GM10248 (cell line): Measurements from ENCODE around the gene TAGAP.
A peak's percentile ranks its signal among the peaks of the same experiment; 100 is the strongest.
"Not testable (repeated sequence)": the region's sequence is repeated elsewhere in the genome, so short reads cannot be mapped to it uniquely, and the experiment has no call there.

ENCODE experiments used
- CTCF ChIA-PET: fragments of 300-600 bp; sonication (Branson Sonifier 250); formaldehyde crosslinking; extraction: SDS; loops from one replicate; lab custom pipeline; 2021; ENCODE audit warnings: antibody characterized with exemption; lab: Yijun Ruan, JAX
- POLR2A ChIA-PET: fragments of 350-650 bp; sonication (Branson Sonifier 250); formaldehyde crosslinking; extraction: SDS; loops from one replicate; lab custom pipeline; 2020; ENCODE audit warnings: antibody characterized with exemption; lab: Yijun Ruan, JAX
- DNase-seq: peaks from one replicate; pipeline ENCODE4 v3.0.0; 2012; ENCODE audit errors: extremely low spot score
- CTCF ChIP-seq: IDR thresholded peaks from 2 replicates; pipeline ENCODE4 v1.5.1; 2012; ENCODE audit warnings: mild to moderate bottlenecking, low read depth; ENCODE audit errors: extremely low read depth, missing control alignments, control extremely low read depth

The TAGAP gene

GRCh38 chr6:159042003-159042825 is 2.6 kb downstream of the TAGAP start:
- ChIA-PET POLR2A (no interaction called here), CTCF (interaction anchor here (0.7 to 7.9 kb wide), 32 partner anchors 9 to 911 kb away, joined by 3 to 198 read pairs (median 5); partner anchors contain the start of gene RSPH3)
- peak; percentile 98 for TF ChIP-seq CTCF
- peak; percentile 62 for DNase-seq

- ChIA-PET CTCF (interaction anchor here (0.8 to 7.9 kb wide), 14 partner anchors 13 to 94 kb away, joined by 3 to 198 read pairs (median 6); no protein-coding TSS in a partner anchor), POLR2A (no interaction called here)
- TF ChIP-seq CTCF: no peak
Observed at GRCh38 chr6:159041181-159041580, 3.6 kb downstream of the TAGAP start.

GRCh38 chr6:159039885-159040258 is 4.9 kb downstream of the TAGAP start:
- TF ChIP-seq CTCF: no peak
- CTCF ChIA-PET: interaction anchor here (1.0 to 7.9 kb wide), 10 partner anchors 13 to 96 kb away, joined by 3 to 198 read pairs (median 6); no protein-coding TSS in a partner anchor
- DNase-seq: no peak
- POLR2A ChIA-PET: interaction anchor here (0.9 kb wide), 1 partner anchor 31 kb away, joined by 3 read pairs; no protein-coding TSS in a partner anchor

More at GRCh38 chr6:159041181-159041580, 3.6 kb downstream of the TAGAP start:
- DNase-seq: no peak

- DNase-seq: peak; percentile 70
- TF ChIP-seq CTCF: no peak
- ChIA-PET POLR2A (interaction anchor here (0.5 to 0.9 kb wide), 3 partner anchors 27 to 60 kb away, joined by 3 to 9 read pairs (median 4); no protein-coding TSS in a partner anchor), CTCF (interaction anchor here (1.0 to 7.9 kb wide), 12 partner anchors 14 to 96 kb away, joined by 3 to 198 read pairs (median 6); partner anchors contain the start of gene RSPH3)
Observed at GRCh38 chr6:159038914-159039884, 5.6 kb downstream of the TAGAP start.

GRCh38 chr6:159038318-159038717 is 6.5 kb downstream of the TAGAP start:
- DNase-seq, POLR2A ChIA-PET: not testable (repeated sequence)
- CTCF ChIA-PET: interaction anchor here (1.3 to 7.9 kb wide), 5 partner anchors 30 to 97 kb away, joined by 4 to 198 read pairs (median 11); partner anchors contain the start of gene RSPH3

- DNase-seq: no peak
- ChIA-PET CTCF (interaction anchor here (2.3 to 7.9 kb wide), 5 partner anchors 29 to 97 kb away, joined by 9 to 198 read pairs (median 11); no protein-coding TSS in a partner anchor), POLR2A (no interaction called here)
- TF ChIP-seq CTCF: no peak
Observed at GRCh38 chr6:159037756-159038290, 7.0 kb downstream of the TAGAP start.
